Thymus (tissue), 11 donors: Measurements from ENCODE around the gene GRB2. TPM values are rescaled to one million over a fixed set of nuclear protein-coding genes. Genes with fewer than 3 reads are reported as not detected.
"Not testable (repeated sequence)": the region's sequence is repeated elsewhere in the genome, so short reads cannot be mapped to it uniquely, and the experiment has no call there.

Experiments used
- DNase-seq, 9 donors: peaks; one replicate each; pipeline ENCODE4 v3.0.0-alpha.2; 2013; ENCODE audit warnings: low spot score in 9 of 9, low read depth in 6 of 9, missing footprints in 1 of 9
- H3K27ac ChIP-seq, 2 donors: one replicate each; pipeline ENCODE4 v1.5.1; 2013; ENCODE audit warnings: control low read depth in 1 of 2, low read depth in 1 of 2, low read length in 1 of 2, mild to moderate bottlenecking in 1 of 2, moderate library complexity in 1 of 2
- H3K27me3 ChIP-seq, 2 donors: one replicate each; pipeline ENCODE4 v1.5.1; 2013; ENCODE audit warnings: low read length in 1 of 2; ENCODE audit not compliant: control insufficient read depth in 2 of 2, insufficient read depth in 1 of 2
- H3K36me3 ChIP-seq, 2 donors: one replicate each; pipeline ENCODE4 v1.5.1; 2013; ENCODE audit warnings: low read length in 1 of 2, mild to moderate bottlenecking in 1 of 2, moderate library complexity in 1 of 2; ENCODE audit not compliant: control insufficient read depth in 2 of 2, insufficient read depth in 2 of 2
- H3K4me1 ChIP-seq, 2 donors: one replicate each; pipeline ENCODE4 v1.5.1; 2013; ENCODE audit warnings: low read length in 2 of 2; ENCODE audit not compliant: control insufficient read depth in 2 of 2, insufficient read depth in 2 of 2
- H3K4me3 ChIP-seq, 2 donors: one replicate each; pipeline ENCODE4 v1.5.1; 2013; ENCODE audit warnings: low read length in 2 of 2, control low read depth in 1 of 2, mild to moderate bottlenecking in 1 of 2
- H3K9me3 ChIP-seq, 2 donors: one replicate each; pipeline ENCODE4 v1.5.1; 2013; ENCODE audit warnings: low read length in 1 of 2, mild to moderate bottlenecking in 1 of 2; ENCODE audit not compliant: control insufficient read depth in 2 of 2, insufficient read depth in 1 of 2
- WGBS: extraction: QIAGEN DNeasy Blood & Tissue Kit; methylation state at CpG from one replicate; pipeline ENCODE4 v1.1.7; 2013; 5-methylcytosine and 5-hydroxymethylcytosine counted together
- polyA plus RNA-seq: library from polyadenylated mRNA; stranded (reverse); fragments of 200-250 nt; gene quantifications from one replicate; pipeline ENCODE4 v1.2.3, GENCODE V29; 2013
- total RNA-seq: library from RNA; stranded (reverse); fragments of 120-200 nt; gene quantifications from one replicate; pipeline ENCODE4 v1.2.4, GENCODE V29; 2013
- donor health status: healthy.

The GRB2 gene
- total and polyA plus RNA-seq, 2 donors: 65.1 to 79.4 TPM

DNA sequence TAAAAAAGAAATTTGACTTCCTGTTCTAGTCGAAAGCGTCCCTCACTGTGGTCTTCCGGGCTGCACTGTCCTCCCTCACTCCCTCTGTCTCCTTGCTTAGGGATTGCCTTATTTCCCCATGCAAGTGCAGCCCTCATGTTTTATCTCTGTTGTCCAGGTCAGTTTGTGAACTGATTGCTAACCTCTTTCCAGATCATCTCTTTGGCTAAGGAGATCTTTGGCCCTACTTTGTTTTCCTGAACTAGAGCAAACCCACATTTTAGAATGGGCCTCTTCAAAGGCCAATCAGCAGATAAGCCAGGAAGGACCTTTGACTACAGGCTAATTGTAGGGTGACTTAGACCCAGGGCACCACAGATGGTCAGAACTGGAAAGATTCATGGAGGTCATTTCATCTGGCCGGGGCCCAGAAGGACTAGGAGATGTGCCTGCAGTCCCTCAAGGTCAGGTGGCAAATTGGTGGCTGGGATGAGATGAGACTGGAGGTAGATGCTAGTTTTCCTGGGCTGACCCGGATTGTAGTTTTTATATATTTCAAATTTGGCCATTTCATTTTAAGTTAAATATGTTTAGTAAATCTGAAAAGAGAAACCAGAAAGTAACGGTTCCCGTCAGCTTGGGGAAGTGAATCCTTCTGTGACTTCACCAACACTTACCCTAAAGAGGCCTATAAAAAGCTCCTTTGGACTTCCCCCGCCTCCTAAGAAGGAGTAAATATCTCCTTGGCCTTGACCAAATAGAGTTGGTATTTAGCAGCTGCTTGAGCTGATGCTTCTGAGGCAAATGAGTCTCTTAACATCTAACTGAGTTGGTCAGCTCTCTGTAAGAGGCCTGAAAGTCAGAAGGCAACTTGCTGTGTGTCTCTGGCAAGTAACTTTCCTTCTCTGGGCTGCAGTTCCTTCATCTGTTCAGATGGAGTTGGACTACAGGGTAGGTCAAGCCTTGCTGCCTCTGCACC is 110.0 kb downstream of the GRB2 start:
- peak in 1 of 9 donors; percentile 37 for DNase-seq
- Histone ChIP-seq H3K9me3 (no peaks in the 10 kb centered on the region), H3K4me1 (peaks cover 0 to 8% of the 10 kb centered on the region in 2 donors), H3K36me3 (no peaks in the 10 kb centered on the region), H3K27ac (peak overlapping the region; percentile 73 to 80), H3K27me3 (no peaks in the 10 kb centered on the region), H3K4me3 (no peak overlapping the region)
- 81% methylated on average over 8 of the region's 8 CpGs for WGBS

DNA sequence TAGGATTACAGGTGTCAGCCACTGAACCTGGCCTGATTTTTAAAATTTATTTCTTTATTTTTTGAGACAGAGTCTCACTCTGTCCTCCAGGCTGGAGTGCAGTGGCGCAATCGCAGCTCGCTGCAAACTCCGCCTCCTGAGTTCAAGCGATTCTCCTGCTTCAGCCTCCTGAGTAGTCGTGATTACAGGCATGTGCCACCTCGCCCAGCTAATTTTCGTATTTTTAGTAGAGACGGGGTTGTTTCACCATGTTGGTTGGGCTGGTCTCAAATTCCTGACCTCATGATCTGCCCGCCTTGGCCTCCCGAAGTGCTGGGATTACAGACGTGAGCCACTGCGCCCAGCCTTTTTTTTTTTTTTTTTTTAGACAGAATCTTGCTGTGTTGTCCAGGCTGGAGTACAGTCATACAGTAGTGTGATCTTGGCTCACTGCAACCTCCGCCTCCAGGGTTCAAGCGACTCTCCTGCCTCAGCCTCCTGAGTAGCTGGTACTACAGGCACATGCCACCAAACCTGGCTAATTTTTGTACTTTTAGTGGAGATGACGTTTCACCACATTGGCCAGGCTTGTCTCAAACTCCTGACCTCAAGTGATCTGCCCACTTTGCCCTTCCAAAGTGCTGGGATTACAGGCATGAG is 112.5 kb downstream of the GRB2 start:
- H3K4me1 ChIP-seq: peaks cover 5 to 21% of the 10 kb centered on the region in 2 donors
- not testable (repeated sequence) for H3K27ac ChIP-seq, H3K27me3 ChIP-seq, DNase-seq, H3K36me3 ChIP-seq, H3K9me3 ChIP-seq, H3K4me3 ChIP-seq
- WGBS: 91% methylated on average over 16 of the region's 16 CpGs

DNA sequence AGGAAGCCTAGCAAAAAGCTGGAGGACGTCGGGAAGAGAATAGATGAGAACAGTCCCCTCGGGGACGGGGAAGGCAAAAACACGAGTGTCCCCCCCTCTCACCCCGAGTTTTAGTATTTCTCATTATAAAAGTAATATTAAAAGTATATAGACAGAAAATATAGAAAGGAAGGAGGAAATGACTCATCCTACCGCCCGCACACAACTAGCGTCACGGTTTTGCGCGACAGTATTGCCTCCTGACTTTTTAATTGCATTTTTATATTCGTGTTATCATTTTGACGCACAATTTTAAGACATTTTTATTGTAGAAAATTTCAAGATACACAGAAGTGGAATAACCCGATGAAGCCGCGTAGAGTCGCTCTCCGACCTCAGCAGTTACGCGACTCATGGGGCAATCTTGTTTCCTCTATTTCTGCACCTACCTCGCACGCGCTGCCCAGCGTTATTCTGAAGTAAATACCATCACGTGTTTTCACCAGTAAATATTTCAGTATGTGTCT is 115.6 kb downstream of the GRB2 start:
- Histone ChIP-seq H3K27me3 (no peaks in the 10 kb centered on the region), H3K9me3 (no peaks in the 10 kb centered on the region), H3K4me3 (peak overlapping the region; percentile 76 to 79), H3K36me3 (peaks cover 14 to 15% of the 10 kb centered on the region in 2 donors), H3K4me1 (peaks cover 5 to 18% of the 10 kb centered on the region in 2 donors), H3K27ac (peak overlapping the region; percentile 97)
- DNase-seq: peak in 7 of 9 donors; percentile 21 to 79 (median 54)
- WGBS: 0% methylated on average over 26 of the region's 26 CpGs

DNA sequence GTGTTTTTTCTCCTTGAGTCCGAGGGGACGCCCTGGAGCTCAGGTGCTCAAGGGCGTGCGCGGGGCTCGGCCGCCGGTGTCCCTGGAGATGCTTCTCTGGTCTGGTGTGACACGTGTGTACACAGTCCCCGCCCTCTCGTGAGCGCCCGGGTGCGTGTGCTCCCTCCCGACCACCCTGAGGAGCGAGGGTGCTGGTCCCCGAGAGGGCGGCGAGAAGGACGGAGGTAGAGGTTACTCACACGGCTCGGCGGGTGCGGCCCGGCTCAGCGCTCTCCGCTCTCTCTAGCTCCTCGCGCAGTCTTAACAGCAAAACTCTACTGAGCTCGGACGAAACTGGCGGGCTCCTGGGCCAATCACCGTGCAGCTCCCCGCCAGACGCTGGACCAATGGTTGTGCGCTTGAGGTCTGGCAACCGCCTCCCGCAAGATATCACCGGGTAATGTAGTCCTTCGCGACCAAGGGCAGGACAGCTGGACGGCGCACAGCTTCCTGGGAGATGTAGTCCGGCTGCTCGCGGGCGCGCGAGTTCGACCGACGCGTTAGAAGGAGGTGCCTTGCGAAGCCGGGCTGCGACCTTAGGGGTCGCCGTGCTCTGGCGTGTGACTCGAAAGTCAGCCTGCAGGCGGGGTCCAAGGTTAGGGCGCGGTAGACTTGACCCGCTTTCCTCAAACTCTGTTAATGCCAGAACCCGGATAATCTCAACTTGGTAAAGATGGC is 116.2 kb downstream of the GRB2 start, which contains the start of gene SLC25A19:
SLC25A19 (minus strand) TSS at position 319 of the 717 bp plus-strand sequence. CDS start 2,669 bp downstream, outside the sequence.
- peaks cover 5 to 18% of the 10 kb centered on the region in 2 donors for H3K4me1 ChIP-seq
- DNase-seq: peak; percentile 94 to 99 (median 97)
- under 1% methylated on average over 65 of the region's 65 CpGs for WGBS
- H3K36me3 ChIP-seq: peaks cover 15 to 18% of the 10 kb centered on the region in 2 donors
- peak within 1 kb of the TSS; percentile 97 for H3K27ac ChIP-seq
- H3K9me3 ChIP-seq: no peaks in the 10 kb centered on the region
- H3K27me3 ChIP-seq: no peaks in the 10 kb centered on the region
- peak within 1 kb of the TSS; percentile 76 to 79 for H3K4me3 ChIP-seq

DNA sequence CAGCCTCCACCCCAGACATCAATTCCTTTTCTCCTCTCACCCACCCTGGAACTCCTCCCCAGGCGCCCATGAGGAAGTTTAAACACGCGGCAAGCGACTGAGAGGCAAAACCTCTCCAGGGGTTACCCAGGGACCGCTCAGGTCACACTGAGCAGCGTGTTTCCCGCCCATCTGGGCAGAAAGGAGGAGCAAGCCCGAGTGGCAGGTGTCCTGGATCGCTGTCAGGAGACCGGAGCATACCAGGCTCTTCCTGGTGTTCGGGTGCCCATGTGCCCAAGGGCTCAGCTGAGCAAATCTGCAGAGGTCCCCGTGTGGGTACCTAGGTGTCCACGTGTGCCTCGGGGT is 116.7 kb downstream of the GRB2 start:
- Histone ChIP-seq H3K27me3 (no peaks in the 10 kb centered on the region), H3K27ac (peak overlapping the region; percentile 81 to 92), H3K36me3 (peaks cover 15 to 20% of the 10 kb centered on the region in 2 donors), H3K9me3 (no peaks in the 10 kb centered on the region), H3K4me3 (peak overlapping the region; percentile 76 to 79), H3K4me1 (peaks cover 5 to 18% of the 10 kb centered on the region in 2 donors)
- peak in 4 of 9 donors; percentile 21 to 34 (median 28) for DNase-seq
- under 1% methylated on average over 14 of the region's 14 CpGs for WGBS

DNA sequence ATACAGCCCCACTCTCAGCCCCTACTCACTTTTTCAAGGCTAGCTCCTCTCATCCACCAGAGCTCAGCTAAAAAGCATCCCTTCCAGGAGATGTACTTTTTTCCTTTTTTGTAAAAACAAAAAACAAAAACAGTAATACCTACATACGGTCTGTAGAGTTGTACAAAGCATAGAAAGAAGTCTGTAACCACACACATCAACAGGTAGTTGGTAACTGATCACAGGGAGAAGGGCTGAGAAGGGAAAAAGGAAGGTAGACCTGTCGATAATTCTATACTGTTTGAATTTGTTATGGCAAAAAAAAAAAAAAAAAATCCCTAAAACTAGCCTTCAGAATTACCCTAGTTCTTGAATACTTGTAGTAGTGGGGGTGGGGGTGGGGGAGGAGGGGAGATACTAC is 117.1 kb downstream of the GRB2 start:
- Histone ChIP-seq H3K4me1 (peaks cover 5 to 18% of the 10 kb centered on the region in 2 donors), H3K9me3 (no peaks in the 10 kb centered on the region), H3K27ac (no peak overlapping the region), H3K36me3 (peaks cover 18 to 24% of the 10 kb centered on the region in 2 donors), H3K27me3 (no peaks in the 10 kb centered on the region), H3K4me3 (peak overlapping the region; percentile 76 to 79)
- DNase-seq: no peak
- 13% methylated on average over 2 of the region's 2 CpGs for WGBS

DNA sequence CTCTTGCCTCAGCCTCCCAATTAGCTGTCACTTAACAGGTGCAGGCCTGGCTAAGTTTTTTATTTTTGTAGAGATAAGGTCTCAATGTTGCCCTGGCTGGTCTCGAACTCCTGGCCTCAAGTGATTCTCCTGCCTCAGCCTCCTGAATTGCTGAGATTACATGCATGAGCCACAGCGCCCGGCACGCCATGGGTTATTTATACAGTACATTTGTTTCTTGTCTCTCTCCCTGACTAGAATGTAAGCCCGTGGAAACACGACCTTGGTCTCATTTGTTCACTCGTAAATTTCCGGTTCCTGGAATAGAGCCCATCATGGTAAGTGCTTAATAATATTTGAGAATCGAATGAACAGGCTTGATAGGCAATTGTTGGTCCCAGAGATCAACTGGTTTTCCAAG is 118.3 kb downstream of the GRB2 start:
- 97% methylated on average over 9 of the region's 9 CpGs for WGBS
- peaks cover 21 to 26% of the 10 kb centered on the region in 2 donors for H3K36me3 ChIP-seq
- no peaks in the 10 kb centered on the region for H3K27me3 ChIP-seq
- H3K4me3 ChIP-seq: no peak overlapping the region
- H3K4me1 ChIP-seq: peaks cover 5 to 18% of the 10 kb centered on the region in 2 donors
- H3K27ac ChIP-seq: no peak overlapping the region
- H3K9me3 ChIP-seq: no peaks in the 10 kb centered on the region
- no peak for DNase-seq

DNA sequence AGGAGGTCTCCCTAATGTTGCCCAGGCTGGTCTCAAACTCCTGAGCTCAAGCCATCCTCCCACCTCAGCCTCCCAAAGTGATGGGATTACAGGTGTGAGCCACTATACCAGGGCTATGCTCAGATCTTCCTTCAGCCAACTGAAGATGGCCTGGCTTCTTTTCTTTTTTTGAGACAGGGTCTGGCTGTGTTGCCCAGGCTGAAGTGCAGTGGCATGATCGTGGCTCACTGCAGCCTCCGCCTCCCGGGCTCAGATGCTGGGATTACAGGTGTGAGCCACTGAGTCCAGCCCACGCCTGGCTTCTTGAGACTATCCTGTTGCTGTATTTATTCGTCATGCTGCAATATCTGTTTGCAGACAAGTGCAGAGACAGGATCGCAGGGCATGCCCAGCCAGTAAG is 120.4 kb downstream of the GRB2 start:
- no peaks in the 10 kb centered on the region for H3K9me3 ChIP-seq
- no peak overlapping the region for H3K4me3 ChIP-seq
- H3K27me3 ChIP-seq: no peaks in the 10 kb centered on the region
- over 99% methylated on average over 6 of the region's 6 CpGs for WGBS
- no peak for DNase-seq
- peaks cover 35 to 40% of the 10 kb centered on the region in 2 donors for H3K36me3 ChIP-seq
- H3K27ac ChIP-seq: no peak overlapping the region
- H3K4me1 ChIP-seq: peaks cover 5 to 13% of the 10 kb centered on the region in 2 donors
